GM19324 (cell line): Measurements from ENCODE around the gene DNAJC15.

ENCODE experiments used
- ATAC-seq: cut with Tn5 transposase; IDR thresholded peaks from one replicate; pipeline ENCODE4 v1.9.1; 2021; ENCODE audit warnings: mild to moderate bottlenecking, moderate library complexity; ENCODE audit not compliant: unreplicated experiment, low FRiP score

DNAJC15 gene

GRCh38 chr13:43145534-43146196 is 122.3 kb downstream of the DNAJC15 start:
- ATAC-seq: no peak

GRCh38 chr13:43146400-43146799 is 123.0 kb downstream of the DNAJC15 start:
- ATAC-seq: no peak

DNA sequence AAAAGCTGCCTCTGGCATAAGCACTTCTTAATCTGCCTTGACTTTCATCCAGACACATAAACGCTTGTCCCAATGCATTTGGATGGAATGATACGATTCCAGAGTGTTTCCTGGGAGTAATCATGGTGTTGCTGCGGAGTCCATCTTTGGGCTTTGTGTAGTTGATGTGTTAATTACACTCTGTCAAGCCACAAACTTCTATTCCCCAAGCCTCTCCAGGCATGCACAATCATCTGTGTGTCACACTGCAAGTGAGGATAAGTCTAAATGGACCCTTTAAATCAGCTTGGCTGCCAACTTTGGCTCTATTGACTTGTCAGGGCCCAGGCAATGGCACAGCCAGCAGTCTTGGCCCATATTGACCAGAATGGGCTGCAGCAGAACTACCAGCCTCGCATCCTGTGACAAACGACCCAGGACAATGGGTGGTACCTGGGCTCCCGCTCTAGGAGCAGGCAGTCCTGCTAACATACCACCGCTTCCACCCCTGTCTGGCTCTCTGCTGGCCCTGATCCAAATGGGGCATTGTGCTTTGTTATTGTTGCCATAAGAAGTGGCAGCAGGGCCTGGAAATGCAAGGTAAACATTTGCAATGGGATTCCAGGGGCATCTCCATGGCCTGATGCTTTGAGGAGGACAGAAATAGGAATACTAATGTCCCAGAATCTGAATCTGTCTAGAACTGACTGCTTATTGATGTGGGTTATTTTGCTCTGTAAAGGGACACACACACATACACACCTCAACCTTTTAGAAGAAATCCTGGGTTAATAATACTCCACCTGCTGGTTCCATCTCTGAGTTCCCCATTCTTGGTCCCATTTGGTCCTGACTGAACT is 127.2 kb downstream of the DNAJC15 start:
- no peak for ATAC-seq

GRCh38 chr13:43153436-43154090 is 130.2 kb downstream of the DNAJC15 start:
- ATAC-seq: no peak

DNA sequence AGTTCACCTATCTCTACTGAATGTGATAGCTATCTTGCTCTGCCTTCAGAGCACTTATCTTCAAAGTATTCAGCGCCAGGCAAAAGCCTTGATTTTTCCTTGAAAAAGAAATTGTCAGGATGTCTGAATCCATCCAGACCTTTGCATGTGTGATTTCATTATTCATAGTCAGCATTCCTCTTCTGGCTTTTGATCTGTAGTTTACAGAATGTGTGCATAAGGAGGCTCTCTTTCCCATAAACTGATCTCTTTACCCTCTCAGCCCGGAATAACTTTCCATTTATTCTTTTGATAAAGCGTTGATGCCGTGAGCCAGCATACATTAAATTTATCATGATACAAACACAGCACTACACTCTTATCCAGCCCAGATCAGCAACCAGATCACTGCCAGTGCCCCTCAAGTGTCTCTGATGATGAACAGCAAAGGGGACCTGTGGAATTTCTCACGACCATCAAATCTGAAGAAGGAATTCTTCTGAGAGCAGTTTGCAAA is 130.8 kb downstream of the DNAJC15 start:
- ATAC-seq: no peak

DNA sequence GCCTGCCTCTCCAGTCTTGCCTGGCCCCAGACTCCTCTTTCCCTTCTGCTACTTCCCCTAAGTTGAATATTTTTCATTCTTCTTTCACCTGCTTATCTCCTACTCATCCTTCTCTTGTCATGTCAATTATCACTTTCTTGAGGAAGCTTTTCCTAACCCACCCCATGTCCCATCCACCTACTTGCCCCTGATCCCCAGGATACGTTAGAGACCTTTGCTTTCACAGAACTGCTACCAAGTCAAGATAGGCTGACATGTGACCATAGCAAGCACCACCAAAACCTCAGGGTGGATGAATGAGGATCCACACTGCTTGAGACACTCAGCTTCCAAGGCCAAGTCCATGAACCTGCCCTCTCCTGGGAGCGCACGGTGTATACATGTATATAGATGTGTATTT is 131.5 kb downstream of the DNAJC15 start:
- ATAC-seq: no peak

DNA sequence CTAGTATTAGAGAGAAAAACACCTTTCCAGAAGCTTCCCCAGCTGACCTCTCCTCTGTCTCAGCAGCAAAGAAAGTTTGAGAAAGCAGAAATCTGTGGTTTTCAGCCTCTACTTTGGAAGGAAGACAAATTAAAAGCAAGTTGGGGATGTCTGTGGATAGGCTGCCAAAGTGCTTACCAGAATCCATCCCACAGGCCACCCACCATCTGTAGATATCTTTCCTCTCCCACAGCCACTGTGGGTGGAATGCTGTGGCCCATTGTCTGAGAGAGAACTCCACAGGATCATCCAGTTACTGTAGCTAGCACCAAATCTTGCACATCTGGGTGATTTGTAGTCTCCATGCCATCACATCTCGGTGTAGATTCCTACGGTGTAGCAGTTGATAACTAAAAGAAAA is 133.5 kb downstream of the DNAJC15 start:
- ATAC-seq: no peak

- ATAC-seq: no peak
Observed at GRCh38 chr13:43157796-43158195, 134.4 kb downstream of the DNAJC15 start.

- ATAC-seq: no peak
Observed at GRCh38 chr13:43158516-43158915, 135.1 kb downstream of the DNAJC15 start.

GRCh38 chr13:43159026-43159461 is 135.7 kb downstream of the DNAJC15 start:
- ATAC-seq: no peak
